ENCODE measurements around the gene RAPGEF1.
A peak's percentile ranks its signal among the peaks of the same experiment; 100 is the strongest.
"Not testable (repeated sequence)": the region's sequence is repeated elsewhere in the genome, so short reads cannot be mapped to it uniquely, and the experiment has no call there.

The RAPGEF1 gene, protein sequence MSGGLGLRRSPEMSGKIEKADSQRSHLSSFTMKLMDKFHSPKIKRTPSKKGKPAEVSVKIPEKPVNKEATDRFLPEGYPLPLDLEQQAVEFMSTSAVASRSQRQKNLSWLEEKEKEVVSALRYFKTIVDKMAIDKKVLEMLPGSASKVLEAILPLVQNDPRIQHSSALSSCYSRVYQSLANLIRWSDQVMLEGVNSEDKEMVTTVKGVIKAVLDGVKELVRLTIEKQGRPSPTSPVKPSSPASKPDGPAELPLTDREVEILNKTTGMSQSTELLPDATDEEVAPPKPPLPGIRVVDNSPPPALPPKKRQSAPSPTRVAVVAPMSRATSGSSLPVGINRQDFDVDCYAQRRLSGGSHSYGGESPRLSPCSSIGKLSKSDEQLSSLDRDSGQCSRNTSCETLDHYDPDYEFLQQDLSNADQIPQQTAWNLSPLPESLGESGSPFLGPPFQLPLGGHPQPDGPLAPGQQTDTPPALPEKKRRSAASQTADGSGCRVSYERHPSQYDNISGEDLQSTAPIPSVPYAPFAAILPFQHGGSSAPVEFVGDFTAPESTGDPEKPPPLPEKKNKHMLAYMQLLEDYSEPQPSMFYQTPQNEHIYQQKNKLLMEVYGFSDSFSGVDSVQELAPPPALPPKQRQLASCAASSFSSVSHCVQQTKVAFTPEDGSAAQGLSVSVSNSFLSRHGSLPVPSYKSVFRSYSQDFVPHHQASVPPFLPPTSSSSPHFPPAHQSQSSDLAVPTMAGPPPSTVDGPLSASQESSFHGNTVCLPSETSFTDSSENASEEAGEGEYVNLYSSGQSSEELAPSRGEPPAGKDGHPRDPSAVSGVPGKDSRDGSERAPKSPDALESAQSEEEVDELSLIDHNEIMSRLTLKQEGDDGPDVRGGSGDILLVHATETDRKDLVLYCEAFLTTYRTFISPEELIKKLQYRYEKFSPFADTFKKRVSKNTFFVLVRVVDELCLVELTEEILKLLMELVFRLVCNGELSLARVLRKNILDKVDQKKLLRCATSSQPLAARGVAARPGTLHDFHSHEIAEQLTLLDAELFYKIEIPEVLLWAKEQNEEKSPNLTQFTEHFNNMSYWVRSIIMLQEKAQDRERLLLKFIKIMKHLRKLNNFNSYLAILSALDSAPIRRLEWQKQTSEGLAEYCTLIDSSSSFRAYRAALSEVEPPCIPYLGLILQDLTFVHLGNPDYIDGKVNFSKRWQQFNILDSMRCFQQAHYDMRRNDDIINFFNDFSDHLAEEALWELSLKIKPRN (N-terminal part only)

DNA sequence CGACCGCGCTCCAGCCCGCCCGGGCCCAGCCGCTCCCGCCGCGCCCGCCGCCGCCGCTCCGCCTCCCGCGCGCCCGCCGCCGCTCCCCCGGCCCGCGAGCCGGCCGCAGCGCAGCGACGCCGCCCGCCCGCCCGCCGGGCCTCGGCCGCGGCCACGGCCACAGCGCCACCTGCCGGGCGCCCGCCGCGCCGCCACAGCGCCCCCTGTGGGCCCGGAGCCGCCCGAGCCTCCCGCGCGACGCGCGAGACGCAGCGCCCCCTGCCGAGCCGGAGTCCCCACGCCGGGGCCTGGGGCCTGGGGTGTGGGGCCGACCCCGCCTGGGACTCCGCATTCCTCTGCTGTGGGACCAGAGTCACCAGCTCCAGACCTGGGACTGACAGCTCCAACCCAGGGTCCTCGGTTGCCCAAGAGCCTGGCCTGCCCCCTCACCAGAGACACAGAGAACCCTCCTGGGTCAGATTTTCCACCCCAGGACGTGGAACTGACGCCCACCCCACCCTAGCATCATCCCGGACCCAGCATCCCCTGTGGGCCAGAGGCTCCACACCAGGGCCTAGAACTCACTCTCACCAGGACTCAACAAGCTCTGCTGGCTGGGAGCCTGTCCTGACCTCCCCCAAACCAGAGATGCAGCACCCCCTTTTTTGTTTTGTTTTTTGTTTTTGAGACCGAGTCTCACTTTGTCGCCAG, at the start of gene RAPGEF1:
Gene RAPGEF1, minus strand, starts transcription at position 118 of the 690 bp plus-strand sequence. CDS start 246 bp downstream, outside the sequence.
- DNase-seq (ENCODE audit: low spot score), result peak; percentile 91

- no peak for DNase-seq (ENCODE audit: low spot score)
These were observed 49.0 kb upstream of the RAPGEF1 start for GRCh38 chr9:131788851-131789250.

DNA sequence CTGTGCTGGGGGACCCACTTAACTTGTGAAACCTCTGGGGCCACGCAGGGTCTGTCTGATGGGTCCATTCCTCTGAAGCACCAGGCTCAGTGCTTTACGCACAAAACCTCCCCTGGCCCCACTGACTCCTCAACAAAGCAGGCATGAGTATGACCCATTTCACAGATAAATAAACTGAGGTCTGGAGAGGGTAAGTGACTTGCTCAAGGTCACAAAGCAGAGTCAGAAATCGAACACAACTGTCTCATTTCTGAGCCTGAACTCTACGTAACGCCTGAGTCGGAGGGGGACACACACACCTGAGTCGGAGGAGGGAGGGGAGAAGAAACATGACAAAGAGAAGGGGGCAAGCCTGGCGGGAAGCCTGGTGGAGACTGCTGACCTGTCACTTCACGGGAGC, 48.0 kb upstream of the RAPGEF1 start:
- no peak for DNase-seq (ENCODE audit: low spot score)

- no peak for DNase-seq (ENCODE audit: low spot score)
These were observed 45.0 kb upstream of the RAPGEF1 start for GRCh38 chr9:131784748-131785501.

GRCh38 chr9:131781069-131781468, 41.2 kb upstream of the RAPGEF1 start:
- DNase-seq (ENCODE audit: low spot score), result no peak

GRCh38 chr9:131776473-131776872, 36.6 kb upstream of the RAPGEF1 start:
- peak; percentile 62 for DNase-seq (ENCODE audit: low spot score)

GRCh38 chr9:131776036-131776435, 36.2 kb upstream of the RAPGEF1 start:
- no peak for DNase-seq (ENCODE audit: low spot score)

GRCh38 chr9:131774636-131775035, 34.8 kb upstream of the RAPGEF1 start:
- no peak for DNase-seq (ENCODE audit: low spot score)

GRCh38 chr9:131773911-131774379, 34.1 kb upstream of the RAPGEF1 start:
- DNase-seq (ENCODE audit: low spot score), result peak; percentile 76

DNA sequence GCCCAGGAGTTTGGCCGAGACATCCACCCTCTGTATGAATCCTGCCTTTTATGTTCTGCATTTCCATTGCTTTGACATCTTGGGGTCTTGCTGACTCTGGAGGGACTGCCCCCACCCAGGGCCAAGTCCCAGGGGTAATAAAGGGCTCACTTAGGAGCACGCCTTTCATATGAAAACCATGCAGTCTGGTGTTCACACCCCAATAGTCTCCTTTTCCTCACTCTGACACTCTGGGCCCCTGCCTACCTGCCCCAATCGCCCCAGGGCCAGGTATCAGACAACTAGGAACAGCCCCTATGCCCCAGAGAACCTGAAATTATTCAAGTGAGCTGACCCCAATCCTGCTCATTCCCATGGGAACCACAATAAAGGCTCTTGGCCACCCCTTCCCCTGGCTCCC, 33.1 kb upstream of the RAPGEF1 start:
- no peak for DNase-seq (ENCODE audit: low spot score)

- no peak for DNase-seq (ENCODE audit: low spot score)
These were observed 31.8 kb upstream of the RAPGEF1 start for GRCh38 chr9:131771646-131772045.

- no peak for DNase-seq (ENCODE audit: low spot score)
These were observed 29.5 kb upstream of the RAPGEF1 start for GRCh38 chr9:131769361-131769760.

DNA sequence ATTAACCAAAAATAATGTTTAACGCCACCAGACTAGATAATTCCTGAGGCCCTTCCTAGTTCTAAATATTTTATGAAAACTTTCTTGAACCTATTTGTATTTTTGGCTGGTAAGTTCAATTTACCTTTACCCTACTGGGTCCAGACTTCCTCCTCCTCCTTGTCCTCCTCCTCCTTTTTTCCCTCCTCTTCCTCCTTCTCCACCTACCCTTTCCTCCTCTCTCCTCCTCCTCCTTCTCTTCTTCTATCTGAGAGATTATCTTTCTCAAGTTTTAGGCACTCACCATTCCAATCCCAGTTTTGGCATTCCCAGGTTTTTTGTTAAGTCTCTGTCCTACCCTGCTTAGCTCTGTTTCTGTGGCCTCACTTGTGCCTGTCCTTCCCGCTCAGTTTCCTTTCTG, 24.7 kb upstream of the RAPGEF1 start:
- no peak for DNase-seq (ENCODE audit: low spot score)

DNA sequence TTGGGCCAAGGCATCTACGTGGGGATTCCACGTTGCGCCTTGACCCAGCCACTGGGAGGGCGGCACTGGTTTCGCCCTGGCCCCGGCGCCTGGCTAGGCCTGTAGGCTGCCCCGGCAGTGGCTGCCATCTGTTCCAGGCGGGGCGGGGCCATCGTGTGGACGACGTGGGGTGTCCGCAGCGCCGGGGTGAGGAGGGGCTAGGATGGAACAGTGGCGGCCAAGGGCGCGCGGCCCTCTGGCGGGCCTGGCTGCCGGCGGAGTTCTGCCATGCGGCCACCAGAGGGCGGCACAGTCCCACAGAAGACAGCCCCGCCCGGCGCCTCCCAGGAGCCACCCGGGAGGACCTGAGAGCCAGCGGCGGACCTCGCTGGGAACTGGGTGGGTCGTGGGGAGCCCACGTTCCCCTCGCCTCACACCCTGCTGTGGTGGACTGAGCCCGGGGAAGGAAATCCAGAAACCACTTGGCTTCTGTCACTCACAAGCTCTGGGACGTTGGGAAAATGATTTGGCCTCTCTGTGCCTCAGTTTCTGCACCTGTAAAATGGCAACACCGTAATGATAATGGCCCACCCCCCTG, 22.6 kb upstream of the RAPGEF1 start:
- DNase-seq (ENCODE audit: low spot score), result peak; percentile 92

DNA sequence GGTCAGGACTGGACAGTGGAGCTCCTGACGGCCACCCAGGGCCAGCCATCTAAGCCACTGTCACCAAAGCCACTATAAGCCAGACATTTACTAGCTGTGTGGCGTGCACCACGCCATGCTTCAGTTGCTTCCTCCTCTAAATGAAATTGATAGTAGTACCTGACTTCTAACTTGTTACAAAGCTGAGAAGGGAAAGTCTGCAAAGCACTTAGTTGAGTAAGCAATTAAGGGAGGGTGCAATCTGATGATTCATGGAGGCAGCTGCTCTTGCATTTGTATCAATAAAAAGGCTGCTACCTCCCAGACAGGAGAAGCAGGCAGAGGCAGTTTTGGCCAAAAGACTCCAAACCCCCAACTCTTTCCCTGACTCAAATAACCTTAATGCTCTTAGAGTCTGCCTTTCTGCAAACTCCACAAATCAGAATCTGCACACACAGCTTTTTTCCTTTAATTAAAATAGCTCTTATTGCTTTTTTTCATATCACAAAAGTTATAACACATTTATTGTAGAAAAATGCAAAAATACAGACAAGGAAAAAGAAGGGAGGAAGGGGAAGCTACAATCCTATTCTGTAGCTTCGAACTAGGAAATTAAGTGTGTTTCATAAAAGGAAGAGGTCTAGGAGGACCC, 19.3 kb upstream of the RAPGEF1 start:
- no peak for DNase-seq (ENCODE audit: low spot score)

DNA sequence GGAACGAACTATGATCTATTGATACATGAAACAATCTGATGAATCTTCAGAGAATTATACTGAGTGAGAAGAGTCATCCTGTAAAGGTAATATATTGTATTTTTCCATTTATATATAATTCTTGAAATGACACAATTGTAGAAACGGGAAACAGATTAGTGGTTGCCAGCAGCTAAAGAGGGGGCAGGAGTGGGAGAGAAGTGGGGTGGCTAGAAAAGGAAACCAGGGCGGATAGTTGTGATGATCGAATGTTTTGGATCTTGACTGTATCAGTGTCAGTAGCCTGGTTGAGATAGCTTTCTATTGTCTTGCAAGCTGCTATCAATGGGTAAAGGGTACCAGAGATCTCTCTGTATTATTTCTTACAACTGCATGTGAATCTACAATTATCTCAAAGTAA, 17.7 kb upstream of the RAPGEF1 start:
- DNase-seq (ENCODE audit: low spot score), result no peak

DNA sequence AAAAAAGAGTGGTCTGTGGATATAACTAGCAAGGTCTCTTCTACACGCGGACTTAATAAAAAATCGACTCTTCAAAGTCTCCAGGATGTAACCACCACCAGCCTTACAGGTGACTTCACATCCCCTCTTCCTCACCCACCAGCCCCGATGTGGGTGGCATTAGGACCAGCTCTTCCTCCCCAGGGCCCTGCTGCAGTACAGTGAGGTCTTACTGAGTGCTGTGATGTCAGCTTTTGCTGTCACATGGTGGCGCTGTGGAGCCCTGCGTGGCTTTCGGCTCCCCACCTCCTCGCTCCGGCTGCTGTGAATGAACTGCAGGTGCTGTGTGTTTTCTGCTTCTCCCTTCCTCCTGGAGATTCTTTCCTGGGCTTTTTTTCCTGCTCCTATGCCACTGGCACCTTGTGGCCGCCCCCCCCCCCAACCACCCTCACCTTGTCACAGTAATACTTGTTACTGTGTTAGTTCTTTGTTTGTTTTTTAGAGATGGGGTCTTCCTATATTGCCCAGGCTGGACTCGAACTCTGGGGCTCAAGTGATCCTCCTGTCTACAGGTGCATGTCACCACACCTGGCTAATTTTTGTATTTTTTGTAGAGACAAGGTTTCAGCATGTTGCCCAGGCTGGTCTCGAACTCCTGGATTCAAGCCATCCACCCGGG, 15.8 kb upstream of the RAPGEF1 start:
- peak; percentile 79 for DNase-seq (ENCODE audit: low spot score)

- no peak for DNase-seq (ENCODE audit: low spot score)
These were observed 15.0 kb upstream of the RAPGEF1 start for GRCh38 chr9:131754846-131755245.

GRCh38 chr9:131753751-131754150, 13.9 kb upstream of the RAPGEF1 start:
- not testable (repeated sequence) for DNase-seq (ENCODE audit: low spot score)
